GM23338 (cell line): Measurements from ENCODE around the gene PLPPR3.

Experiments used
- CREB1 ChIP-seq: fragments of 250-450 bp; sonication (Bioruptor Pico); IDR thresholded peaks from 2 replicates; pipeline ENCODE4 v1.5.0; 2020; ENCODE audit warnings: low read depth, mild to moderate bottlenecking, moderate library complexity
- CTCF ChIP-seq, 2 experiments: fragments of 200-600 bp in 1 of 2; sonication (generic) in 1 of 2; conservative IDR thresholded peaks; 2 replicates each; pipeline versions ENCODE4 v1.5.1 to v1.6.1; 2016 to 2017; ENCODE audit warnings: antibody characterized with exemption in 2 of 2, low read depth in 2 of 2, mild to moderate bottlenecking in 2 of 2, moderate library complexity in 1 of 2
- ETS1 ChIP-seq: IDR thresholded peaks from 2 replicates; pipeline ENCODE4 v1.6.1; 2016; ENCODE audit warnings: antibody characterized with exemption
- EZH2 ChIP-seq: fragments of 200-600 bp; sonication (generic); IDR thresholded peaks from one replicate; pipeline ENCODE4 v1.8.0; 2017; ENCODE audit warnings: antibody characterized with exemption, mild to moderate bottlenecking, low read depth; ENCODE audit not compliant: unreplicated experiment
- EZH2phosphoT487 ChIP-seq: fragments of 200-600 bp; sonication (generic); IDR thresholded peaks from one replicate; pipeline ENCODE4 v1.8.1; 2018; ENCODE audit warnings: antibody characterized with exemption; ENCODE audit not compliant: unreplicated experiment
- JUNB ChIP-seq: IDR thresholded peaks from one replicate; pipeline ENCODE4 v1.6.1; 2016; ENCODE audit warnings: antibody characterized with exemption; ENCODE audit not compliant: unreplicated experiment
- NANOG ChIP-seq: IDR thresholded peaks from 2 replicates; pipeline ENCODE4 v1.6.1; 2016; ENCODE audit warnings: antibody characterized with exemption, borderline replicate concordance
- POLR2AphosphoS5 ChIP-seq: IDR thresholded peaks from 2 replicates; pipeline ENCODE4 v1.6.1; 2016; ENCODE audit warnings: antibody characterized with exemption, low read depth
- REST ChIP-seq: IDR thresholded peaks from one replicate; pipeline ENCODE4 v1.6.1; 2018; ENCODE audit warnings: antibody characterized with exemption; ENCODE audit not compliant: unreplicated experiment
- STAT1 ChIP-seq: IDR thresholded peaks from one replicate; pipeline ENCODE4 v1.6.1; 2016; ENCODE audit warnings: antibody characterized with exemption; ENCODE audit not compliant: unreplicated experiment
- ZNF462 ChIP-seq: fragments of 250-450 bp; sonication (Bioruptor Pico); IDR thresholded peaks from 2 replicates; pipeline ENCODE4 v1.5.0; 2020; ENCODE audit warnings: mild to moderate bottlenecking, moderate library complexity

GRCh38 chr19:854549-854948 lies 32.8 kb upstream of the PLPPR3 start:
- TF ChIP-seq EZH2 (no peak), POLR2AphosphoS5 (no peak), CTCF (conservative IDR thresholded peaks at IDR 0.05; ENCODE audit: low read depth in 2 of 2) (no peak), REST (no peak), EZH2phosphoT487 (no peak), CREB1 (CRISPR knock-in tag) (no peak), ETS1 (no peak), ZNF462 (CRISPR knock-in tag) (no peak), NANOG (no peak), JUNB (no peak), STAT1 (no peak)
